CD4-positive, alpha-beta T cell treated with Interleukin-15 for 1 hour (primary cell): ENCODE data around the gene IGDCC3.

Experiments used
- DNase-seq: peaks from one replicate; pipeline ENCODE4 v3.0.0-alpha.2; 2020

Gene IGDCC3

DNA sequence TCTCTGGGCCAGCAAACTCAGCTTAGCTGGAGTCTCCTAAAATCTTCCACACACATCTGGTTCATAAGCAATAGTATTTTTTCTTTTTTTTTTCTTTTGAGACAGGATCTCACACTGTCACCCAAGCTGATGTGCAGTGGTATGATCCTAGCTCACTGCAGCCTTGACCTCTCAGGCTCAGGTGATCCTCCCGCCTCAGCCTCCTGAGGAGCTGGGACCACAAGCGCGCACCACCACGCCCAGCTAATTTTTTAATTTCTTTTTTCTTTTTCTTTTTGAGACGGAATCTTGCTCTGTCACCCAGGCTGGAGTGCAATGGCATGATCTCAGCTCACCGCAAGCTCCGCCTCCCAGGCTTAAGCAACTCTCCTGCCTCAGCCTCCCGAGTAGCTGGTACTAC is 39.0 kb downstream of the IGDCC3 start:
- no peak for DNase-seq

DNA sequence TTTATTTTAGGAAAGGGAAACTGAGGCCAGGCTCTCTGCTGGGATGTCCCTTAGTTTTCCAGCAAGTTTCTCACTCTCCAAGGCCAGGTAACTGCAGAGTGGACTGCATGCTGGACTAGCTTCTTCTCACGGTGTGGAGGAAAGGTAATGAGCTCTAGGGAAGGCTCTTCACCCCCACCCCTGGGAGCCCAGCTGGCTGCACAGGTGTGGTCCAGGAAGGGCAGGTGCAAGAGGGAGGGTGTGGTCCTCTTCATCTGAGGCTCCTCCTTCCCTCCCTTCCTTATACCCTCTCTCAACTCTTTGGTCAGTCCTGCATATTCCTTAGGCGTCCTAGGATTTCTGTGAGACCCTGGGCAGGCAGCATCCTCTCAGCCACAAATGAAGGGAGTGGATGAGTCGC is 39.4 kb downstream of the IGDCC3 start:
- DNase-seq, result no peak

DNA sequence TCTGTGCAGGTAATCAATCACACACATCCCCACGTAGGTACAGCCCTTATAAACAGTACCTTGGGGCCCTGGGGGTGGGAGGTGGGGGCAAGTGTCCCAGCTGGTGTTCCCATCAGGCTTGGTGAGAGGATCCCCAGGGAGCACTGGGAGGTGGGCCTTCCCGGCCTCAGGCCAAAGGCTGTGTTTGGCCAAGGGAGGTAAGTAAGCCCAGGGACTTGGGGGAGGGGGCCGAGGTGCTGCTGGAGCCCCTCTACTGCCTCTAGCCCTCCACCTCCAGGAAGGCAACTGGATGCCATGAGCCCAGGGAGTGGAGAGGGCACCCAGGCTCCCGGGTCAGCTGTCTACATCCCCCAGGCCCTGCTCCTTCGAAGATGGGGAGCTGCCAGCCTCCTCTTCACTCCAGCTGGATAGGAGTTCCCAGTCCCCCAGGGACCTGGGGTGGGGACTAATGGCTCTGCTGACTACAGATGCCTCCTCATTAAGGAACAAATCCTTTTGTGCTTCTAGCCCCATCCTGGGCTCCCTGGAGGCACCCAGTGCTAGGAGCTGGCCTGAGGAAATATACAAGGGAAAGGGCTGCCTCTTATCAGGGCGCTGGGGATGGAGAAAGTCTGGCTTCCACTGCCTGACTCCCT is 40.2 kb downstream of the IGDCC3 start:
- no peak for DNase-seq

DNA sequence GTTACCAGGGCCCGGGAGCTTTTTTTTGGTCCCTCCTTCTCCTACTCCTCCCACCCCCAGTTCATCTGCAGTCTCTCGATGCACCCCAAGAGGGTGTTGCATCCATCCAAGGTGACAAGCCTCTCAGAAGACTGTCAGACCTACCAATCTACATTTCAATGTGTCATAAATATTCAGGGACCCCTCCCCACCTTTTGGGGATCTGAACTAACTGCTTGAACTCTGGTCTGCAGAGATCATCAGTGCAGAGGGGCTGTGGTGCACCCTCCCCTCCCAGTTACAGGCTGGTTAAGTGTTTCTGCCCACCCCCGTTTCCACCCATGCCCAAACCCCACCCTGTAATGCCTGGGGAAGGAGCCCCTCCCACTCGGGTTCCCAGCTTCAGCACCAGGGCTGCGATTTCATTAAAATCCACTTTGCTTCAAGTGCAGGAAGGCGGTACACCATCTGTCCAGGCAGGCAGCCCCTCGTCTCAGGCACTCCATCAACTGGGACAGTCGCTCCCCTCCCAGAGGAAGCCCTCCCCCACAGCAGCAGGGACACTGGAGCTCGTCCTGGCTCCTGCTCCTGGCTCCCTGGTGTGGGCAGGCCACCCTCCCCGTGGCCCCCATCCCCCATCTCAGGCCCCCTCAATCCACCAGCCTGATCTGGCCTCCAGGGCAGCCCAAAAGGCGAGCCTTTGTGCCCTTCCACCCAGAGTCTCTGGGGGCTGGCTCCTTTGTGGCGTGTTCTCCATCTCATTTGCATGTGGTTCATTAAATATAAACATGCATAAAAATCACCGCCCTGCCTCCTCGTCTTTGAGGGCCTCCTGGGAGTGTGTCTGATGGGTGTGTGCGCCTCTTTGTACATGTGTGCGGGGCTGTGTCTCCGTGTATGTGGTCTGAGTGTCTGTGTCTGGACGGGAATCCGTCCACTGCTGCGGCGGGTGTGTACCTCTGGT is 41.0 kb downstream of the IGDCC3 start:
- no peak for DNase-seq

DNA sequence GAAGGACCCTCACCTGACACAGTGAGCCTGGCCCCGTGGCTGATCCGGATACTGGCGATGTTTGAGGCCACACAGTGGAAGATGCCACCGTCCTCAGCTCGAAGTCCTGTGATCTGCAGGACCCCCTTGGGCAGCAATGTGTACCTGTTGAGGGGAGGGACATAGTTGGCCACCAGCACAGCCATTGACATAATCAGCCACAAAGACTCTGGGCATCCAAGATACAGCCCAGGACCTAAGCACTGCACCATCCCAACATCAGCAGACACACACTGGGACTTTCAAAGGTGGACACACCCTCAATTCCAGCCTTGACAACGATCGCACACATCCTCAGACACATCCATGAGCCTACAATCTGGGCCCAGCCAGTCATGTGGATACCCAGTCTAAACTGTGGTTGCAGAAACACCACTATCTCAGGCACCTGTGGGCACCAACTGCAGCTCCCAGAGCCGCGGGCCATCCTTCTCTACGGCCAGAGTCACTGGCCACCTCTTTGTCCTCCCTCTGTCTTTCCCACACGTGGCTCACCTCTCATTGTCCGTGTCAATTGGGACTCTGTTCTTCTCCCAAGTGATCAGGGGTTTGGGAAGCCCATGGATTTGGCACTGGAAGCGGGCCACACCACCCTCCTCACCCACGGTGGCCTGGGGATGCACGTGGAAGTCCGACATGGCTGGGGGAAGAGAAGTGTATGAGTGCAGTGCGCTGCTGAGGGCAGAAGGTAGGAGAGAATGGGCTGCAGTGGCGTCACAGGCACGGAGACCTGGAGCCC is 42.3 kb downstream of the IGDCC3 start:
- no peak for DNase-seq

DNA sequence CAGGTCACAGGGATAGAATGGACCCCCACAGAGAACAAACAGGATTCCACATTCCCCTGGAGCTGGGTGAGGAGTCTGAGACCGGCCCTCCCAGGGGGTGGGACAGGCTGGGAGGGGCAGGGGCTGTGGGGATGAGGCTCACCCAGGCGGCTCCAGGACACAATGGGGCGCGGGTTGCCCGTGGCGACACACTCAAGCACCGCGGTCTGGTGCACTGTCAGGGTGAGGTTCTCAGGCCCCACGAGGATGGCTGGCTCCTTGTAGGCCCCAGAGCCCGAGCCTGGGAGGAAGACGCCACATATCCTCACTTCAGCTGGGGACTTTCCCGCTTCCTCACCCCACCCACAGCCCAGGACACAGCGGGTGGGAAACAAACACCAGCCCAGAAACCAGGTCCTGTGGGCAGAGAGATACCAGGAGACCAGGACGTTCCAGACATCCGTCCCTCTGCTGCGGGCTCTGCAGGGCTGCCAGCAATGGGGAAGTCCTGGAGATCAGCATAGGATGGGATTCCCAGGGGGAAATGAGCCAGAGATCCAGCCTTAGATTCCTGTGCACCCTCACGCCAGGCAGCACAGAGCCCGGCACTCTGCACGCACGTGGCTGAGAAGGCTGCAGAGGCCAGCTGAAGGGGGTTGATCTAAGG is 43.1 kb downstream of the IGDCC3 start:
- no peak for DNase-seq

DNA sequence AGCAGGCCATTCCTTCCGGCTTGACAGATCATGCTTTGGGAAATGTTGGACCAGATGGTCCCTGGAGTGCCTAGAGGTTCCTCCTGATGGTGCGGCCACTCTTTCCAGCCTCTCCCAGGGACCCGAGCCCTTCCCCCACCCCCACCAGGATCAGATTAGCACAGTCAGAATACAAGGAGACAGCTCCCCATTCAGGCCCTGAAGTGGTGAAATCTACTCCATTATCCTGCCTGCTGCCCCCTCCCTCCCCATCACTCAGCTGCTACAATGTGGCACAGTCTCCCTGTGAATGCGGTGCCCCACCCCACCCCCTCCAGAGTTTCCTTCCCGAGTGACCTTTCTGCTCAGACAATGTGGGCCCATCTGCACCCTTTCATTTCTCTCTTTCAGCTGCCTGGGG is 43.9 kb downstream of the IGDCC3 start:
- DNase-seq, result no peak

DNA sequence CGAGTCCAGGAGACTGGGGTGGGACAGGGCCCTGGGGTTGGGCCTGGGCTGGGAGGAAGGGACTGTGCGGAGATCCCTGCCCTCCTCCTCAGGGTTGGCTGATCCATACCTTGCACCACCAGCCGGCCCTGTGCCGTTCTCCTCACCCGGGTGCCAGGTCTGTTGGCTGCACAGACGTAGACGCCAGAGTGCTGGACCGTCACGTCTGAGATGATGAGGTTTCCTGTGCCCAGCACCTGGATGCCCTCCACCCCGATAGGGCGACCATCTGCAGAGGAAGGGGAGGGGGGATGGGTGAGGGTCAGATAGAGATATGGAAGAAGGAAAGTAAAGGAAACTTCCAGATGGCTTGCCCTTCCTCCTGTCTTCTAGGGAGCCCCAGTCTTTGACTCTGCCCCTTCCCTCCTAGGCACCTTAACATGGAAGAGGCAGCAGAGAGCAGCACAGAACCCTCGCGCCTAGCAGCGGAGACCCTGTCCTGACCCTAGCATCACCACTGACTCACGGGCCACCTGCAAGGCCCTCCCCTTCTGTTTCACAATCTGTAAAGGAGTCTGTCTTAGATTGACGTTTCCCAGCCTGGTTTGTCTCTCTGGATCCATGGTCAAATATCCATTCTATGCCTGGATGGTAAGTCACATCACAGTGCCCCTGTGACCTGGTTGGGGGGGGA is 44.5 kb downstream of the IGDCC3 start:
- no peak for DNase-seq

DNA sequence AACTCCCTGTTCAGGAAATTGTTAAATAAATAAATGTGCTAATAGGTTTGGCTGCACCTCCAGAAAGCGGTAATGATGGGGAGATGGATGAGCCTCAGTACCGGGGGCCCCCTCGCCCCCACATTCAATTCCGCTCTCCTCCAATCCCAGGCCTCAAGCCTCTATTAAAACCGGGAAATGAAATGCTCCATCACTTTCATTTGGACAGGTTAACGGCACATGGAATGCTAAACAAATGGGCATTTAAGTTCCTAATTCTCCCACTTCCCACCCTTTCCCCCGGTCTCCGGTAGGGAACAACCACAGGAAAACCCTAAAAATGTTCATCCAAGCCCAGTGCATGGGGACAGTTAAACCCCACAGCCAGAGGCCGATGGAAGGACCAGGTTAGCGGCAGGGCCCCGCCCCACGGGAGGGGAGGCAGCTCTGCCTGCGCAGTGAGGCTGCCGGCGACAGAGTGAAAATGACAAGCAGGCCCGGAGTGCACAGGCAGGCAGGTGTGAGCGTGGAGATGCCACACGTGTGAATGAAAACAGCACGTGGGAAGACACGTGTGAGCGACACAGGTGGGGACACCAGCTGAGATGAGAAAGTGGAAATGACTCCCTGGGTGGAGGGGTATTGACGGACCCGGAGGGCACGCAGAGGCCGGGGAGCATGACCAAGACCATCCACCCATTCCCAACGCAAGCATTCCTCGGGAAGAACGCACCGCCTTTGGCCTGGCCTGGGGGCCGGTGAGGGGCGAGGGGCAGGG is 45.2 kb downstream of the IGDCC3 start:
- no peak for DNase-seq

DNA sequence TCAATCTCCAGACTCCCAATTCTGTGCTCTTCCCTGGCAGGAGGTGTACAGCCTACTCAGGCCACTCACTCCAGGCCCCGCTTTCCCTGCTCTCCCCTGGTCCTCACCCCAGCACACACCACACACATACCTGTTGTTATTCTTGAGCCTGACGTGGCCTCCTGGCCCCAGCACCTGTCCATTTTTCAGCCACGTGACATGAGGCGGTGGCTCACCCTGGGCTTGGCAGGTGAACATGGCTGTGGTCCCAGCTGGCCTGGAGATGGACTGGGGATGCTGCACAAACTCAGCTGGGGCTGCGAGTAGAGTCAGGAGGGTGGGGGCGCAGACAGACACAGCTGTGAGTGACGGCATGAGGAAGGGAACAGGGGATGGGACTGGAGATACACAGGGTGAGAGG is 46.0 kb downstream of the IGDCC3 start:
- DNase-seq, result no peak

DNA sequence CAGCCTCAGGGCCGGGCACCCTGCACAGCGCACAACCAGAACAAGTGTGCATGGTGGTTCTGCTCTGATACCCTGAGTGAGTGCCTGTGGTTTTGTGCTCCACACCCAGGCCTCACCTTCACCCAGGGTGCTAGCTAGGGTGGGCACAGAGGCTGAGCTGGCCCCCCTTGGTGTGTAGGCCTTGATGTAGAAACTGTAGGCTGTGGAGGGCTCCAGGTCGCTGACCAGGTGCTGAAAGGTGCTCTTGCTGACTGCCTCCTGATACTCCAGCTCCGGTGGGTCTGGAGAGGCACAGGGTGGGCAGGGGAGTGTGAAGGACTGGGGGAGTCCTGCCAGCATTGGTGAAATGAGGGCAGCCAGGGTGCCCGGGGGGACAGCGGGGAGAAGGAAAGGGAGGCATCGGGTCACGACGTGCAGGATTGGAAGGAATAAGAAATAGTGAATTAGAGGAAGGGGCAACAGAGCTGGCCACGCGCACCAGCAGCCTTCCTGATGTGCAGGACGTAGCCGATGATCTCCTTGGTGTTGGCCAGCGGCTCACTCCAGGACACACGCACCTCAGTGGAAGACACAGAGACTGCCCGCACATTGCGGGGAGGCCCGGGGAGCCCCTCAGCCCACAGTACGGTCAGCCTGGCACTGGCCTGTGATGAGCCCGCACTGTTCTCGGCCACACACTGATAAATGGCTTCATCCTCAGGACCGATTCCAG is 46.7 kb downstream of the IGDCC3 start:
- DNase-seq, result no peak

DNA sequence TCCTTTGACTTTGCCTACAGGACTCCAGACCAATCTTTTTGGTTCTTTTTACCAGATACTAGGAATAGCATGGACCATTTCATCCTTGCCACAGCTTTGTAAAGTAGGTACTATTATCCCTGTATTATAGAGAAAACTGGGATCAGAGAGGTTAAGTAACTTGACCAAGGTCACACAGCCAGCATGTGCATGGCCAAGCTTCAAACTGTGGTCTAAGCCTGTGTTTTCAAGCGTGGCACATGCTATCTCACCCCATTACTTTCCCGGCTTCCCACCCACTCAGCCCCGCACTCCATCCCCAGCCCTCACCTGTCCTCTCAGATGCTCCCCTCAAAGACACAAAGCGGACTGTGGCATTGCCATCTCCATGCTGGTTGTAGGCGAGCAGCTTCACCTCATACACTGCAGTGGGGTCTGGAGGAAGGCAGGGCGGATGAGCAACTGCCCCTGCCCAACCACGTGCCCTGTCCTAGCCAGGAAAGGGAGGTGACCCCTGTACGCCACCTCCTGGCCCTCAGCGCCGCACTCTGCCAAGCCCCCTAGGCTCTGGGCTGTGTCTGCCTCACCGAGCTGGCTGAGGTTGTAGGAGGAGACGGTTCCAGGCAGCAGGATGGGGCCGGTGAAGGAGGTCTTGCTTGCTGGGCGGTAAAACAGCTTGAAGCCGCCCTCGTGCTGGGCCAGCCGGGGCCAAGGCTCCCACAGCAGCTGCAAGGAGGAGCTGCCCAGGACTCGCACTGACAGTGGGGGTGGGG is 47.6 kb downstream of the IGDCC3 start:
- DNase-seq, result no peak

DNA sequence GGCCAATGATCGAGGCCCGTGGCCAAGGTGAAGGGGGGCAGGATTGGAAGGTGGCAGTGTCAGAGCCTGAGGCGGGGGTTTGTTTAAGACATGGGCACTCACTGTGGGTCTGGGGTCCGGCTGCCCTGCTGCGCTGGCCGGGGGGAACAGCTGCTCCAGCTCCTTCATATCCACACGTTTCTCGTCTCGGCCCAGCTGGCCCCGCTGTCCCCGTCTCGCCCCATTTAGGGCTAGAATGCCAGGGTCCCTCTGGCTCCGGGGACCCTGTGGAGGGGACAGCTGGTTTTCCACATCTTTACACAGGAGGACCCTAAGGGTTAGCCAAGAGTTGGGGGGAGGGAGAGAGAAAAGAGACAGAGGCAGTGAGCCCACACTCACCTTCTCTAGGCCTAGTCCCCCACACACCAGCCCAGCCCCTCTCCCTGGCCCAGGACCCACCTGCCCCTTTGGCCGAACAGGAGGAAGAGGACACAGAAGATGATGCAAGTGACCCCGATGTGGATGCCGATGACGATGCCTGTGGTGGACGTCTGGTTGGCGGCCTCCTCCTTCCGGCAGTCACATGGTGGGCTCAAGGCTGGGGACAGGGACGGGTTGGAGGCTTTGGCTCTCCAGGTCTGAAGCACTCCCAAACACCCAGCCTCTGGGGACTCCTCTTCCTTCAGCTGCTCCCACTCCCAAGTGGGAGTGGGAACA is 48.4 kb downstream of the IGDCC3 start:
- DNase-seq, result no peak

DNA sequence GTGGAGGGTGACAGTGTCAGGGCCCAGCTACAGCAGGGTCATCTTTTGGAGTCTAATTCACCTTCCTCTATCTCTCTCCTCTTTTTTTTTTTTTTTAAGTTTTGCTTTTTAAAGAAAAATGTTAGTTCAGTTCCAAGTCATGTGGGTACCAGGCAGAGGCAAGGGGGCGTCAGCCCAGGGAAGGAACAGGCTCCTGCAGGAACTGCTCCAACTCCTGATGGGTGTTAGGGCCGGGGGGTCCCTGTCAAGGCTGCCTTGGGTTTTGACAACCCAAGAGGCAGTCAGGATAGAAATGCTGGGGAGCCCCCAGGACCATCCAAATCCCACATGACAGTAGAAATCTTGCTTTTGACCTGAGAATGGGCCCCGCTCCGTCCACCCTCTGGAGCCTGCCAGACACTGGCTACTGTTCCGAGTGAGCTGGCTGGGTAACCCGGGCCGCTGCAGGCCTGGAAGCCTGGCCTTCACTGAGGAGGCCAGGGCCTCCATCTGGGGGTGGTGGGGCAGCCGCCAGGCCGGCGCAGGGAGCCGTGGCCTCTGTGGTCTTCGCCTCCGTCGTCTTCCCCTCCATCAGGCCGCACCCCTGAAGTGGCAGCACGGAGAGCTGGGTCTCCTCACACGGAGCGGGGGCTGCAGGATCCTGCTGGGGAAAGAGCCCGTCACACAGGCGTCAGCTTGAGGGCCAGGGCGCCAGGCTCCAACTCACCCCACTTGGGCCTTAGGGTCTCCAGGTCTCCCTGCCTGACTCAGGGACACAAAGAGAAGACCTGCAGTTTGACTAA is 49.1 kb downstream of the IGDCC3 start:
- no peak for DNase-seq

DNA sequence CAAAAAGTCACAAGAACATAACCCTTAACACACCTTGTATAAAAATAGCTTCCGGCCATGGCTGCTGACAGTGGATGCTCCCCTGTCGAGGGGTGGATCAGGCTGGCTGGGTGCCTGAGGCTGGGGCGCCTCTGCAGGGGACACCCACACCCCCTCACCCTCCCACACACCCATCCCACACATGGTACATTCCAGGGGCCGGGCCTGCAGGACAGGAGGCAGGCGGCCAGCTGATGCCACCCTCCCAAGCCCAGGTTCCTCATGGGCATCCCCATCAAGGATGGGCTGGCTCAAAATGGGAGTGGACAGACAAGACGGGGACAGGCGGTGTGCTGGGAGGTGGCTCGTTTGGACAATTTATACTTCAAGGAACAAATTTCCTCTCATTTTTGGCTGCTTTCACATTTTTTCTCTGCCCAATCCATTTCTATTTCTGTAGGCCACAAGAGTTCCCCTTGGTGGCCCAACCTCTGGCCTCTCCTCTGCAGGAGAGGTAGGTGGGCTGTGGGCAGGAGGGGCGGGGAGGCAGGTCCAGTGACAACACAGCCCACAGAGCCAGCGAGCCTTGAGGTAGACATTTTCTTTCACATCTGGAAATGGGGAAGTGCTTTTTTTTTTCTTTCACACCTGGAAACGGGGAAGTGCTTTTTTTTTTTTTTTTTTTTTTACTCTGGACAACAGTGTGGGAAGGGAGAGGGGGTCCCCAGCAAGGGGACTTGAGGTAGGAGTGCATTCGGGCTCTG is 50.0 kb downstream of the IGDCC3 start:
- no peak for DNase-seq

DNA sequence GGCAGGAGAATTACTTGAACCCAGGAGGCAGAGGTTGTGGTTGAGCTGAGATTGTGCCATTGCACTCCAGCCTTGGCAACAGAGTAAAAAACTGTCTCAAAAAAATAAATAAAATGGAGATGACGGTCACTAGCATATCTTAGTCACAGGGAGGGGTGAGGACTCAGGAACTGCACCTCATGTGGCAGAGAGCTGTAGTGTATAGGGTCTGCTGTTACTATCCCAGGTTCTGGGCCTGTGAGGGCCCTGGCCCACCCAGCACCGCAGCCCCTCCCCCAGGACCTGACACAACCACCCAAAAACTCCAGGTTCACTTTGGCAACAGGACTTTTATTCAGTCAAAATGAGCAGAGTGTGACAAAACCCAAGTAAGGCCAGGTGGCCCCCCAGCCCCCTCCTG is 51.0 kb downstream of the IGDCC3 start:
- DNase-seq, result no peak

DNA sequence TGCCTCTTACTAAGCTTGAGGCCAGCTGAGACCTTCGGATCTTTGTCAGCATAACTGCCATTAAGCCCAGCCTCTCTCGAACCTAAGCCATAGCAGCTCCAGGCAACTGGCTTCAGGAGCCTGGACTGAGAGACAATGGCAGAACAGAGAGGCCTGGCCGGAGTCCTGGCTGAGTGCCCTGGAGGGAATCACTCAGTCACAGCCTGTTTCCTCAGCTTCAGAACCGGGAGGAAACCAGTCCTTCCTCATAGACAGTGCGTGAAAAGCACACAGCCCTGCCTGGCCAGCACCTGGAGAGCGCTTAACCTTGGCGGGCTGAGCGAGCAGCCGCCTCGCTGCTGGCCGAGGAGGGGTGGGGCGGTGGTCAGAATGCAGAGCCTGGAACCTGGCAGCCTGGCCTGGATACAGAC is 51.7 kb downstream of the IGDCC3 start:
- no peak for DNase-seq

DNA sequence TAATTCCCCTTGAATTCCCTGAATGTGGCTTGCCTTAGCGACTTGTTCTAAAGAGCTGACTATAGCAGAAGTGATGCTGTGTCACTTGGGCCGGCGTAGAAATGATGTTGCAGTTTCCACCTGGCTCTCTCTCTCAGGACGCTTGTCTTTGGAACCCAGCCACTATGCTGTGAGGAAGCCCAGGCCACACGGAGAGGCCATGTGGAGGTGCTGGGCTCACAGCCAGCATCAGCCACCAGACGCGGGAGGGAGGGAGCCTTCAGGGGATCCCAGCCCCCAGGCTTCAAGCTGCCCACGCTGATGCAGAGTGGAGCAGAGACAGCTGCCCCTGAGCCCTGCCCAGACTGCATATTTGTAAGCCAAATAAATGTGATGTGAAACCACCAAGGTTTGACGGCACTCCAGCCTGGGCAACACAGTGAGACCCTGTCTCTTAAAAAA is 54.7 kb downstream of the IGDCC3 start:
- no peak for DNase-seq
